Heart right ventricle (tissue), 16 donors: Measurements from ENCODE around the gene PRKCD. TPM values are rescaled to one million over a fixed set of nuclear protein-coding genes. Genes with fewer than 3 reads are reported as not detected.
"Not testable (repeated sequence)": the region's sequence is repeated elsewhere in the genome, so short reads cannot be mapped to it uniquely, and the experiment has no call there.

Experiments used
- ATAC-seq, 8 donors: fragments of 200-7000 bp; cut with Tn5 transposase; one replicate each; pipeline ENCODE4 v1.9.1; 2020; ENCODE audit warnings: mild to moderate bottlenecking in 8 of 8, moderate library complexity in 8 of 8, moderate number of reproducible peaks in 1 of 8
- DNase-seq, 2 donors: peaks; one replicate each; pipeline ENCODE4 v3.0.0-alpha.2; 2020
- H3K27ac ChIP-seq, 10 donors: fragments of 200-600 bp; sonication (generic) in 2 of 10; one replicate each; pipeline versions ENCODE4 v1.5.0 to v1.8.0; 2020 to 2022; ENCODE audit warnings: mild to moderate bottlenecking in 3 of 10
- H3K27me3 ChIP-seq, 7 donors: fragments of 200-600 bp; one replicate each; pipeline ENCODE4 v1.8.0; 2021 to 2022; ENCODE audit warnings: mild to moderate bottlenecking in 2 of 7
- H3K36me3 ChIP-seq, 9 donors: fragments of 200-600 bp; sonication (generic) in 1 of 9; one replicate each; pipeline versions ENCODE4 v1.5.0 to v1.8.0; 2020 to 2022; ENCODE audit warnings: mild to moderate bottlenecking in 2 of 9
- H3K4me1 ChIP-seq, 9 donors: fragments of 200-600 bp; sonication (generic) in 1 of 9; one replicate each; pipeline versions ENCODE4 v1.5.0 to v1.8.0; 2020 to 2022; ENCODE audit warnings: mild to moderate bottlenecking in 4 of 9
- H3K4me3 ChIP-seq, 10 donors: fragments of 200-600 bp; sonication (generic) in 2 of 10; one replicate each; pipeline versions ENCODE4 v1.5.0 to v1.8.0; 2020 to 2022; ENCODE audit warnings: mild to moderate bottlenecking in 7 of 10, moderate library complexity in 2 of 10
- H3K9me3 ChIP-seq, 11 donors: fragments of 200-600 bp in 10 of 11; sonication (generic) in 2 of 11; one replicate each; pipeline versions ENCODE4 v1.5.0 to v1.8.0; 2013 to 2022; ENCODE audit warnings: mild to moderate bottlenecking in 2 of 11, control low read depth in 1 of 11, moderate library complexity in 1 of 11
- CTCF ChIP-seq, 9 donors: fragments of 200-600 bp; sonication (generic) in 2 of 9; IDR thresholded peaks; one replicate each; pipeline versions ENCODE4 v1.5.0 to v1.8.0; 2021 to 2022; ENCODE audit warnings: antibody characterized with exemption in 9 of 9, mild to moderate bottlenecking in 5 of 9, moderate library complexity in 1 of 9
- whole genome bisulfite sequencing, 2 donors: extraction: QIAGEN DNeasy Blood & Tissue Kit; methylation state at CpG; one replicate each; pipeline ENCODE4 v1.1.7; 2013; ENCODE audit warnings: inconsistent platforms in 1 of 2; 5-methylcytosine and 5-hydroxymethylcytosine counted together
- intact Hi-C, 10 donors: fragments of 100-400 bp; cut with DNase I; formaldehyde crosslinking; loops; one replicate each; pipeline versions ENCODE4 v1.11.1 to v1.14.2; 2022
- polyA plus RNA-seq, 2 donors: library from polyadenylated mRNA; stranded (reverse); fragments of 200-250 nt; gene quantifications; one replicate each; pipeline ENCODE4 v1.2.3, GENCODE V29; 2013
- total RNA-seq, 10 donors: library from RNA; stranded (reverse); fragmentation: NEBNext Ultra II Directional in 3 of 10; extraction: Animal tissue kit (Norgen Biotek cat#: 25700) in 3 of 10; gene quantifications; one replicate each; pipeline versions ENCODE4 v1.2.1 to v1.2.4, GENCODE V29; 2021 to 2023
- donor health status: Arrhythmogenic right ventricular cardiomyopathy.
- donor health status: ischemic (EF 13 %, LVEDD 7.1; RV severe dilation, severe dysfunction).
- donor health status: healthy with polysubstance abuse.
- donor health status: DM: no; HTN: yes; CAD: no.
- donor health status: DM: no; HTN: no; CAD: no.
- donor health status: ischemic (EF 25% LVEDD 6.9; RV normal size, moderate dysfunction).
- donor health status: ischemic (EF 25% LVEDD 5.7; RV mildly dilated, moderate dysfunction).
- donor health status: healthy.
- donor health status: DM: yes; HTN: yes; CAD: no.
- donor health status: Ischemic cardiomyopathy.
- donor health status: ischemic (EF 35%, LVEDD 5.7; RV mildly dilated, moderate dysfunction).
- donor health status: nonischemic (EF 11% LVEDD 7.7; RV severe dilation, severe dysfunction).
- donor health status: DM: yes; HTN: yes; CAD: no.
- donor health status: PGD.
- donor health status: ischemic (EF 29% LVEDD 5.4; RV normal size, mild dysfunction).
- donor health status: nonischemic (EF 23%, LVEDD 6.1; RV moderate dilation, normal function).

Gene PRKCD
- total and polyA plus RNA-seq, 12 donors: 6.6 to 28.3 (median 8.3) TPM

DNA sequence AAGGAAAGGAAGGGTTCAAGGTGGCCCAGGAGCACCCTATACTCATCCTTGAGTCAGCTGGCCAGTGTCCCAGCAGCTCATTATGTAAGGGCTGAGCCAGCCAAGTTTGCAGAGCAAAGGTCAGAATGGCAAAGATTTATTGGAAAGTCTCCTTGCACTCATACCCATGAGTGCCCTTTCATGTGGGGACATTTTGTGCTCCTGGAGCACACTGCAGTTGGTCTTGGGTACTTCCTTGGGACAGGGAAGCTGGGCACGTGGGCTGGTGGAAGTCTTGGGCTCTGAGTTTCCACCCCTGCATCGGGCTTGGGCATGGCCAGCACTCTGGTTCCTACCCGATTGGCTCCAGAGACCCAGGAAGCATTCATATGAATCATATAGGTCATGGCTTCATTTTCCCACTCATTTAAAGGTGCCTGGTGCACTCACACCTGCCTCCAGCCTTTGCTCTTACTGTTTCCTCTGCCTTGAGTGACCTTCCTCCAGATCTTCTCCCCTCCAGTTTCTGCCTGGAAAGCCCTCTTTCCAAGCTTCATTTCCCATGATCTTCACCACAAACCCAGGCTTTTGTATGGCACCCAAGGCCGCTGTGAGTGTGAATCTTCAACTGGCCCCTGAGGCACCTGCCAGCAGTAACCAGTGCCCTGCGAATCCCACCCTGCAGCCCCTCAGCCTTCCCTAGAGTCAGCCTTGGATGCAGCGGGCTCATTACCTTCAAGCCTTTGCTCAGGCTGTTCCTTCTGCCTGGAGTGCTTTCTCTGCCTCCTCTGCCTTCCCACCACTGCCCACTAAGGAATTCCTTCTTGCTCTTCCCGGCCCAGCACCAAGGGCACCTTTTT, 10.5 kb upstream of the PRKCD start:
- intact Hi-C loops: no loop called here

GRCh38 chr3:53151086-53151438, 9.9 kb upstream of the PRKCD start:
- DNase-seq, H3K9me3 ChIP-seq, H3K27me3 ChIP-seq, intact Hi-C loops, H3K4me3 ChIP-seq, H3K36me3 ChIP-seq, H3K27ac ChIP-seq, ATAC-seq: not testable (repeated sequence)
- WGBS, 2 donors: 88 to 94% methylated on average over 9 of the region's 9 CpGs
- H3K4me1 ChIP-seq: peaks cover 0 to 39% (median 7%) of the 10 kb centered on the region in 9 donors

More for the DNA sequence above, 10.5 kb upstream of the PRKCD start:
- Histone ChIP-seq H3K4me1 (peaks cover 0 to 39% (median 7%) of the 10 kb centered on the region in 9 donors), H3K9me3 (no peaks in the 10 kb centered on the region), H3K27ac (no peak overlapping the region), H3K4me3 (no peak overlapping the region), H3K36me3 (no peaks in the 10 kb centered on the region), H3K27me3 (peaks cover 0 to 3% (median 0%) of the 10 kb centered on the region in 7 donors)
- TF ChIP-seq CTCF (IDR thresholded peaks at IDR 0.05): no peak
- 82 to 88% methylated on average over 7 of the region's 7 CpGs for WGBS, 2 donors
- no peak for DNase-seq
- peak in 4 of 8 donors; percentile 25 to 56 (median 48) for ATAC-seq

GRCh38 chr3:53151465-53151864, 9.5 kb upstream of the PRKCD start:
- Histone ChIP-seq H3K4me3 (no peak overlapping the region), H3K36me3 (no peaks in the 10 kb centered on the region), H3K4me1 (peaks cover 0 to 37% (median 7%) of the 10 kb centered on the region in 9 donors), H3K27me3 (peaks cover 0 to 11% (median 0%) of the 10 kb centered on the region in 7 donors), H3K27ac (no peak overlapping the region), H3K9me3 (no peaks in the 10 kb centered on the region)
- no peak for TF ChIP-seq CTCF (IDR thresholded peaks at IDR 0.05)
- intact Hi-C loops: no loop called here
- no peak for DNase-seq
- 85 to 93% methylated on average over 5 of the region's 5 CpGs for WGBS, 2 donors
- ATAC-seq: no peak

DNA sequence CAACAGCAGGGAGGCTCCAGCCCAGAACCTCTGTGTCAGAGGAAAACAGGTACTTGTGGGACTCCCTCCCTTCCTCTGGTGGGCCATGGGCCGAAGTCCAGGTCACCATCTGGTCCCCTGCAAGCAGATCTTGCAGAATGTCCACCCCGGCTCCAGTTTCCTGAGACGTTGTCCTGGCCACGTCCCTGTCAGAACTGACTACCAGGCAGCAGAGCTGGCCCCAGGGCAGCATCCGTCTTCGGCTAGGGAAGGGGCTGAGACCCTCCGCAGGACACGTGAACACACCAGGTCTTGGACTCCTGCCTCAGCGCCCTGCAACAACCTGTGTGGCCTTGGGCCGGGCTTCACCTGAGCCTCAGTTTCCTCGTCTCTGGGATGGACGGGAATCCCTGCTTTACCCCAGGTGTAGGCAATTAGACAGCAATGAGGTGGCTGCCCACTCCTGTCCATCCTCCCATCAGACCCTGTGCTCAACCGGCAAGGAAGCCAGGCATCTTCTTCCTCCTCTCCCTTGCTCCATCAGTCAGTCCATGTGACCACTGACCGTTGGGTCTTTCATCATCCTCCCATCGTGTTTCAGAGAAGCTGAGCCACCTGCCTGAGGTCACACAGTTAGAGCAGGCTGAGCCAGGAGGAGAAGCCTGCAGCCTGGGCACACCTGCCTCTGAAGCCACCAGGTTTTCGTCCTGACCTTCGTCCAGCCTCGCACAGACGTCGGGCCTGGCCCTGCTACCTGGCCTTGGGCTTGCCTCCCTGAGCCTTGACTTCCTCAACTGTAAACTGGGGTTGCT, 8.9 kb upstream of the PRKCD start:
- no peak for TF ChIP-seq CTCF (IDR thresholded peaks at IDR 0.05)
- 83 to 84% methylated on average over 20 of the region's 20 CpGs for WGBS, 2 donors
- intact Hi-C loops: no loop called here
- no peak for DNase-seq
- no peak for ATAC-seq
- Histone ChIP-seq H3K4me1 (peaks cover 0 to 31% (median 7%) of the 10 kb centered on the region in 9 donors), H3K36me3 (no peaks in the 10 kb centered on the region), H3K27me3 (peaks cover 0 to 17% (median 0%) of the 10 kb centered on the region in 7 donors), H3K4me3 (no peak overlapping the region), H3K9me3 (no peaks in the 10 kb centered on the region), H3K27ac (no peak overlapping the region)
